Stimulated activated CD8-positive, alpha-beta memory T cell treated with anti-CD3 and anti-CD28 coated beads, Interleukin-4, amount 100 ng/mL, for 24 hours (primary cell): ENCODE data around the gene MIOS.
"Not testable (repeated sequence)": the region's sequence is repeated elsewhere in the genome, so short reads cannot be mapped to it uniquely, and the experiment has no call there.

Experiments
- DNase-seq: peaks from one replicate; pipeline ENCODE4 v3.0.0-alpha.2; 2020; ENCODE audit warnings: low read depth

The MIOS gene

GRCh38 chr7:7647495-7648036, 80.9 kb downstream of the MIOS start:
- no peak for DNase-seq

- no peak for DNase-seq
Observed at GRCh38 chr7:7650682-7651206, 84.1 kb downstream of the MIOS start.

- DNase-seq: no peak
Observed at GRCh38 chr7:7651479-7651878, 84.8 kb downstream of the MIOS start.

GRCh38 chr7:7652798-7653540, 86.3 kb downstream of the MIOS start:
- DNase-seq: no peak

GRCh38 chr7:7653593-7654187, 87.0 kb downstream of the MIOS start:
- DNase-seq: no peak

GRCh38 chr7:7654964-7655715, 88.5 kb downstream of the MIOS start:
- DNase-seq: no peak

- not testable (repeated sequence) for DNase-seq
Observed at GRCh38 chr7:7656459-7656858, 89.8 kb downstream of the MIOS start.
